Adipose tissue (tissue), 3 donors: ENCODE results near the gene SLC20A1. TPM values are rescaled to one million over a fixed set of nuclear protein-coding genes. Genes with fewer than 3 reads are reported as not detected.
"Not testable (repeated sequence)": the region's sequence is repeated elsewhere in the genome, so short reads cannot be mapped to it uniquely, and the experiment has no call there.

Source experiments
- H3K27ac ChIP-seq: one replicate; pipeline ENCODE4 v1.5.1; 2013; ENCODE audit warnings: low read depth, low read length
- WGBS, 3 donors: extraction: QIAGEN DNeasy Blood & Tissue Kit; methylation state at CpG; one replicate each; pipeline ENCODE4 v1.1.7; 2013; 5-methylcytosine and 5-hydroxymethylcytosine counted together
- polyA plus RNA-seq, 3 donors: library from polyadenylated mRNA; stranded (reverse); fragments of 200-250 nt; gene quantifications; one replicate each; pipeline ENCODE4 v1.2.3, GENCODE V29; 2013
- donor health status: healthy with polysubstance abuse.
- donor health status: Bipolar disorder and iron deficiency.
- donor health status: healthy.

Gene SLC20A1
- polyA plus RNA-seq, 3 donors = 19.5 to 33.7 (median 31.3) TPM

- WGBS, 3 donors = 36 to 44% (median 38%) methylated on average over 9 of the region's 9 CpGs
- no peak overlapping the region for H3K27ac ChIP-seq
Measured at GRCh38 chr2:112690853-112691401, 45.2 kb downstream of the SLC20A1 start.

DNA sequence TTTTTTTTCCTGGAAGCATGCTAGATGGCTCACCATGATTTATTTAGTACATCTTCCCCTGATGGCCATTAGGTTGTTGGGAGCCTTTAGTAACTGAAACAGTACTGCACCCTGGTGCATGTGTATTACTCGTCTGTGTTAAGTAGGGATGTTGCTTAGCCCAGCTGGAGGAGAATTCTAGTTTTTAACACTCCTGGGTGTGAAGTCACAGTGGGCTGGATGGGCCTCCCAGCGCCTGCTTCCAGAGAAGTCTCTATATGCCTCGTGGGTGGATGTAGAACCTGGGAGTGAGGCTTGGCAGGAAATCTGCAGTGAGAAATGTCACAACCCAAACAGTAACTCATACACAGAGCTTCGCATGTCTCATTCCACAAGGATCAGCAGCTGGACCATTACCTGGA lies 46.1 kb downstream of the SLC20A1 start:
- no peak overlapping the region for H3K27ac ChIP-seq
- 51 to 68% (median 59%) methylated on average over 4 of the region's 4 CpGs for WGBS, 3 donors

DNA sequence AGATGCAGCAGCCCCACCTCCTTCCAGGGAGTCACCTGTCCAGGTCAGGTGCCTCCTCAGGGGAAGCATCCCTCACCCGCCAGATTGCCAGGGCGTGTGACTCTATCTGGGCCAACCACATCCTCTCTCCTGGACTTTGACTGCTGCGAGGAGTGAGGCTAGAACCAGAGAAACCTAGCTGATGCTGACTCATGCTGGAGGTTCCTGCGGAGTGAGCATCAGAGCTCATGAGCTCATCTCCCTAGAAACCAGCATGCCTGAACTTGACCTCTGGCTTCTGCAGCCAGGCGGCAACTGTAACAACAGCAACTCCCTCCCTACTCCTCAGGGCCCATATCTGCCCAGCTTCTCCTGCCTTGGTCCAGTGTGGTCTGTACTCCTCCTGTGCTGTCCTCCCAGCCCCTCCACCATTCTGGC lies 46.8 kb downstream of the SLC20A1 start:
- WGBS, 3 donors = 25 to 52% (median 31%) methylated on average over 5 of the region's 5 CpGs
- H3K27ac ChIP-seq = no peak overlapping the region

DNA sequence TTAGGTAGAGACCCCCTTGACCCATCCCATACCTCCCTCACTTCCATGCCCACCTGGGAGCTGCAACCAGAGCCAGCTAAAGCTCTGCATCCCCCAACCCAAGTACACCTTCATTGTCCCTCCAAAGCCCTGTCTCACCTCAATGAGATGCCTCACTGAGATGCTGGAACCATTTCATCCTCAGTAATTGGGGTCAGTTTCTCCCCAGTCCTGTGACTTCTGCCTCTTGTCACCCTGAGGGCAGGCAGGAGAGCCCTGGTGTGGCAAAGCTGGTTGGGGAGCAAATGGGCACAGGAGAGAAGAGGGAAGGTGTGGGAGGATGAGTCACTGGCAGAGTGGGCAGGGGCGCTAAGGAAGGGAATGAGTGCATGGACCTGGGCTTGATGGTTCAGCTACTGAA lies 47.2 kb downstream of the SLC20A1 start:
- no peak overlapping the region for H3K27ac ChIP-seq
- 87 to 97% (median 89%) methylated on average over 1 of the region's 1 CpG for WGBS, 3 donors

GRCh38 chr2:112693596-112693995 lies 47.9 kb downstream of the SLC20A1 start:
- WGBS, 3 donors = 84 to 89% (median 88%) methylated on average over 9 of the region's 9 CpGs
- no peak overlapping the region for H3K27ac ChIP-seq

DNA sequence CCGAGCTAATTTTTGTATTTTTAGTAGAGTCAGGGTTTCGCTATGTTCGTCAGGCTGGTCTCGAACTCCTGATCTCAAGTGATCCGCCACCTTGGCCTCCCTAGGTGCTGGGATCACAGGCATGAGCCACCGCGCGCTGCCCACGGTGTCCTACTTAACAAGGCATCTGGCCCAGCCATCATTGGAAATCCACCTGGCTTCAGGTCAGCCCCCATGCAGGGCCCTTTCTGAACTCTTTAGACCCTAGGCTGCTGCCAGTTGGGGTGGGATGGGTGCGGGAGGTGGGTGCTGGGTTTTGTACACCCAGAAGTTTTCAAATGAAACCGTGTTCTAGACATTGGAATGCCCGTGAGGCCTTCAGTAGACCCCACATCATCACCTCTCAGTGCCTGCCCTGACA lies 48.4 kb downstream of the SLC20A1 start:
- WGBS, 3 donors = 91 to 96% (median 96%) methylated on average over 12 of the region's 12 CpGs
- H3K27ac ChIP-seq = no peak overlapping the region

- WGBS, 3 donors = 80 to 85% (median 82%) methylated on average over 3 of the region's 3 CpGs
- no peak overlapping the region for H3K27ac ChIP-seq
Measured at GRCh38 chr2:112698834-112699515, 53.2 kb downstream of the SLC20A1 start.

- WGBS, 3 donors = 52 to 68% (median 53%) methylated on average over 3 of the region's 3 CpGs
Measured at GRCh38 chr2:112699984-112700667, 54.4 kb downstream of the SLC20A1 start.

GRCh38 chr2:112701052-112701451 lies 55.3 kb downstream of the SLC20A1 start:
- 54 to 85% (median 56%) methylated on average over 8 of the region's 8 CpGs for WGBS, 3 donors
- H3K27ac ChIP-seq = no peak overlapping the region

More at GRCh38 chr2:112699984-112700667, 54.4 kb downstream of the SLC20A1 start:
- H3K27ac ChIP-seq = no peak overlapping the region

- WGBS, 3 donors = 45 to 79% (median 67%) methylated on average over 2 of the region's 2 CpGs
- no peak overlapping the region for H3K27ac ChIP-seq
Measured at GRCh38 chr2:112703684-112704083, 57.9 kb downstream of the SLC20A1 start.

- 87 to 91% (median 88%) methylated on average over 4 of the region's 4 CpGs for WGBS, 3 donors
Measured at GRCh38 chr2:112705575-112705974, 59.8 kb downstream of the SLC20A1 start.

GRCh38 chr2:112706170-112706664 lies 60.5 kb downstream of the SLC20A1 start:
- WGBS, 3 donors = 25 to 57% (median 42%) methylated on average over 5 of the region's 5 CpGs

More at GRCh38 chr2:112705575-112705974, 59.8 kb downstream of the SLC20A1 start:
- no peak overlapping the region for H3K27ac ChIP-seq

GRCh38 chr2:112706947-112707346 lies 61.2 kb downstream of the SLC20A1 start:
- 76 to 82% (median 80%) methylated on average over 9 of the region's 9 CpGs for WGBS, 3 donors
- H3K27ac ChIP-seq = not testable (repeated sequence)

More at GRCh38 chr2:112706170-112706664, 60.5 kb downstream of the SLC20A1 start:
- no peak overlapping the region for H3K27ac ChIP-seq

GRCh38 chr2:112708968-112709367 lies 63.2 kb downstream of the SLC20A1 start:
- 54 to 67% (median 66%) methylated on average over 10 of the region's 10 CpGs for WGBS, 3 donors
- H3K27ac ChIP-seq = no peak overlapping the region

DNA sequence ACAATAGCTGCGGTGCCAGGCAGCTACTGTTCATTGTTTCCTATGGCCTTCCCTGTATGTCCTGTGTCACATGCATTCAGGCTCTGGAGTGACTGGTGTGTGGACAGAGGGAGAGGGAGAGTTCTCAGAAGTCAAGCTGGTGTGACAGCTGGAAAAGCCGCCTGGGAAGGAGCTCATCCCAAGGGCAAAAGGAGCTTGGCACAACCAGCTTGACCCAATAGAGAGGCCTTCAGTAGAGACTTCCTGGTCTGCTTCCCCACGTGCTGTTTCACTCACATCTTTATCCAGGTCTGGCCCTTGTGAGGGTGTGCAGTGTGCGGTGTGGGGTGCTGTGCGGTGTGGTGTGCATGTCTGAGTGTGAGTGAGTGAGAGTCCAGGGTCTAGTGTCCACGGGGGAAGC lies 64.0 kb downstream of the SLC20A1 start:
- no peak overlapping the region for H3K27ac ChIP-seq
- 78 to 85% (median 83%) methylated on average over 6 of the region's 6 CpGs for WGBS, 3 donors

DNA sequence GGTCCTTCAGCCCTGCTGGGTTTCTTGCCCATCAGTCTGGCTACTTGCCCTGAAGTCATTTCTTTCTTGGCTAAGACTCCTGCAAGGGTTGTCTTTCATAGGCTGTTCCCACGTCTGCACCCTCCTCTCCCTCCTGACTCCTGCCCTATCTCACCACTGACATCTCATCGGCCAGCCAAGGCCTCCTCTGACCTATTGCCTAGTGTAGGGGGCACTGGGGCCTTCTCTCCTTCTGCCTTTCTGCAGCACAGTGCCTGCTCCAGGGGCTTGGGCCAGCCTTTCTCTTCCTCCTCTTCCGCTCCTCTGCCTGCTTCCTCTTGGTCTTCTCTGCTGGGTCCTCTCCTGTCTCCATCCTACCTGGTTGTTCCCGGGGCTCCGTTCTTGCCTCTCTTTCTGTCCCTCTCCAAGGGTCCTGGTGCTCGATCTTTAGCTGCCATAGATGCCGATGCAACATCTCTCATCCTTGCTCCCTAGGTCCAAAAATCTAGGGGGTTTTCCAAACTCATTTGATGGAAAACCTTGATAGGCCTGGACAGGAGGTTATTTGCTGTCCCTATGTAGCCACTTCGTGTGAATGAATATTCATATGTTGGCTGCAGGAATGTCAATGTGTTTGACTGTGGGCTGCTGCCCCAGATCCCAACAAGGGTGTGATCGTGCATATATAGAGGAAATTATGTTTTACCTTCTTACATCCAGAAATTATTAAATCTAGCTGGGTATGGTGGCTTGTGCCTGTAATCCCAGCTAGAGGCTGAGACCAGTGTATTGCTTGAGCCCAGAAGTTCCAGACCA lies 65.4 kb downstream of the SLC20A1 start:
- H3K27ac ChIP-seq = no peak overlapping the region
- WGBS, 3 donors = 77 to 87% (median 84%) methylated on average over 9 of the region's 9 CpGs

DNA sequence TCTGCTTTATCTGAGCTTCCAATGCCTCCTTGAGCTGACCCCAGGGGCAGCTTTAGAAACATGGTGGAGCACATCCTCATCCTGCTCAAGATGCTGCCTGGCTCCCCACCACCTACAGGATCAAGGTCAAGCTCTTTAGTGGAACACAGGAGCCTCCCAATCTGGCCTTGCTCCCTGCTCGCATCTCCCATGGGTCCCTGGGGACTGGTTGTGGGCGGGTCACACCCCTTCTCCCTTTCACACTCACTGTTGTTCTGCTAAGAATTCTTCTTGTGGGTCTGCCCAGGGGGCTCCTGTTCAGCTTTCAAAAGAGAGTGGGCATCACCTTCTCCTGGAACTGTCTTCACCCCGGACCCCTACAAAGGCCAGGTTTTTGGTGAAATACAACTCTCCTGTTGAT lies 66.7 kb downstream of the SLC20A1 start:
- WGBS, 3 donors = 71 to 87% (median 81%) methylated on average over 3 of the region's 3 CpGs
- no peak overlapping the region for H3K27ac ChIP-seq

DNA sequence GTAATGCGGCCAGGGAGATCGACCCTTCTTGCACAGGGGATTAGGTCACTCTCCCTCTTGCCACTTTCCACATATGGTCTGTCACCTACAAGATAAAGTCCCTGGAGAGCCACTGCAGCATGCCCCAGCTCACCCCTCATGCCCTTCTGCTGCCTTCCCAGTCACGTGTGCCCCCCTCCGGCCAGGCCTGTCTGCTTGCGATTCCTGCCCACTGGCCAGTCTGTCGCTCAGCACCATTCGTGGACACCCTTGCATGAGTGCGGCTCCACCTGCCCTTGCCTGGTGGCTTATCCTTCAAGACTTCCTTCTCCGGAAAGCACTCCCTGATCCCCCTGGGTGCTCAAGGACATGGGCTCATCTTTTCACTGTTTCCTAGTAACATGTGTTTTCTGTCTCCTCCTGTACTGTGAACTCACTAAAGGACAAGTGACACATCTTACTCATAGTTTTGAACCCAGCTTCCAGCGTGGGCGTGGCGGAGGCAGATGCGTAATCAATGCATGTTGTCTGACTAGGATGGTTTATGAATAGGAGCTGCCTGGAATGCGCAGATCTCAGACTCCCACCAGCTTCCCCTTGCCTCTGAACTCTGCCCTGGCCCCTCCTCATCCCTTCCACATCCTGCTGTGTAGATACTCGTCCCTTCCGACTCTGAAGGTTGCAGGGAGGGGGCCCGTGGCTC lies 67.3 kb downstream of the SLC20A1 start:
- no peak overlapping the region for H3K27ac ChIP-seq
- WGBS, 3 donors = 60 to 72% (median 61%) methylated on average over 17 of the region's 17 CpGs
